K562 (cell line): ENCODE data around the gene CYP26A1. TPM values are rescaled to one million over a fixed set of nuclear protein-coding genes. Genes with fewer than 3 reads are reported as not detected.

Experiments used
- ATAC-seq: fragments of 200-7000 bp; cut with Tn5 transposase; 3 replicates; pipeline ENCODE4 v1.9.1; 2020; ENCODE audit warnings: moderate library complexity
- BruUV-seq: library from RNA; stranded (reverse); fragments of 400-500 nt; replicated peaks from 2 replicates; lab custom pipeline; 2021; lab: Mats Ljungman, UMichigan
- CTCF ChIA-PET: fragments of 300-600 bp; formaldehyde crosslinking; extraction: SDS; loops from one replicate; lab custom pipeline; 2021; ENCODE audit warnings: low intra/inter-chr PET ratio; lab: Yijun Ruan, JAX
- POLR2A ChIA-PET: fragments of 300-600, 350-650 bp; sonication (Branson Sonifier 250); formaldehyde crosslinking; extraction: SDS; loops from one replicate; lab custom pipeline; 2021; ENCODE audit warnings: antibody characterized with exemption, inconsistent platforms; lab: Yijun Ruan, JAX
- DNase-seq, 4 experiments: peaks; one replicate each; pipeline versions ENCODE4 v3.0.0 to v3.0.0-alpha.2; 2011 to 2018; ENCODE audit warnings: low spot score in 3 of 4, mixed read lengths in 3 of 4; ENCODE audit errors: extremely low read depth in 1 of 4
- FAIRE-seq: peaks from 2 replicates; lab custom pipeline; 2011; peaks lifted over from hg19 to GRCh38; lab: Jason Lieb, UNC
- H2AFZ ChIP-seq: 2 replicates; pipeline ENCODE4 v1.6.0; 2011; ENCODE audit warnings: low read depth, low read length, control low read depth, inconsistent platforms
- H3K27ac ChIP-seq: fragments of 200-600 bp; 3 replicates; pipeline ENCODE4 v1.8.0; 2011; ENCODE audit warnings: low read depth, mild to moderate bottlenecking, control low read depth, inconsistent platforms, low read length, moderate library complexity, mixed read lengths; ENCODE audit errors: extremely low read depth
- H3K27me3 ChIP-seq, 2 experiments: fragments of 300-600 bp in 1 of 2; 2 replicates in 1 of 2; 3 replicates in 1 of 2; pipeline versions ENCODE4 v1.6.0 to v1.8.0; 2011; ENCODE audit warnings: inconsistent platforms in 2 of 2, low read length in 2 of 2, mild to moderate bottlenecking in 1 of 2, mixed read lengths in 1 of 2, moderate library complexity in 1 of 2; ENCODE audit not compliant: control insufficient read depth in 2 of 2, insufficient read depth in 2 of 2
- H3K36me3 ChIP-seq: fragments of 300-600 bp; 3 replicates; pipeline ENCODE4 v1.8.0; 2011; ENCODE audit warnings: mild to moderate bottlenecking, low read length, inconsistent platforms; ENCODE audit not compliant: control insufficient read depth, insufficient read depth
- H3K4me1 ChIP-seq, 2 experiments: fragments of 200-600 bp in 1 of 2; replicated peaks in 1 of 2; 2 replicates in 1 of 2; 3 replicates in 1 of 2; pipeline versions ENCODE4 v1.5.1 to v1.8.0; 2011; ENCODE audit warnings: inconsistent platforms in 2 of 2, low read length in 2 of 2, mild to moderate bottlenecking in 1 of 2, mixed read lengths in 1 of 2, moderate library complexity in 1 of 2; ENCODE audit not compliant: control insufficient read depth in 2 of 2, insufficient read depth in 2 of 2
- H3K4me2 ChIP-seq: 2 replicates; pipeline ENCODE4 v1.6.1; 2011; ENCODE audit warnings: low read length, control low read depth, inconsistent platforms, mixed read lengths; ENCODE audit not compliant: insufficient read depth
- H3K4me3 ChIP-seq: fragments of 200-600 bp; sonication (generic), shearing (Covaris generic); 2 replicates; pipeline ENCODE4 v1.5.1; 2016; ENCODE audit warnings: control low read depth, inconsistent platforms
- H3K79me2 ChIP-seq: fragments of 200-600 bp; 3 replicates; pipeline ENCODE4 v1.8.0; 2011; ENCODE audit warnings: low read length, inconsistent platforms; ENCODE audit not compliant: control insufficient read depth, insufficient read depth
- H3K9ac ChIP-seq, 2 experiments: 2 replicates each; pipeline versions ENCODE4 v1.6.0 to v1.6.1; 2011; ENCODE audit warnings: low read depth in 2 of 2, low read length in 2 of 2, control low read depth in 1 of 2, inconsistent platforms in 1 of 2, mild to moderate bottlenecking in 1 of 2, mixed read lengths in 1 of 2; ENCODE audit not compliant: insufficient read depth in 1 of 2
- H3K9me1 ChIP-seq: one replicate; pipeline ENCODE4 v1.6.0; 2011; ENCODE audit warnings: inconsistent platforms, mild to moderate bottlenecking, low read length, moderate library complexity; ENCODE audit not compliant: control insufficient read depth, insufficient read depth
- H3K9me3 ChIP-seq: replicated peaks from 2 replicates; pipeline ENCODE4 v1.5.1; 2011; ENCODE audit warnings: low read depth, low read length, inconsistent platforms; ENCODE audit not compliant: control insufficient read depth, insufficient read depth
- H4K20me1 ChIP-seq: replicated peaks from 2 replicates; pipeline ENCODE4 v1.6.1; 2011; ENCODE audit warnings: low read length, inconsistent platforms, mixed read lengths; ENCODE audit not compliant: control insufficient read depth, insufficient read depth
- E2F6 ChIP-seq, 2 experiments: IDR thresholded peaks; 2 replicates each; pipeline ENCODE4 v1.6.1; 2011; ENCODE audit warnings: borderline replicate concordance in 1 of 2, control low read depth in 1 of 2, low read depth in 1 of 2, low read length in 1 of 2, mild to moderate bottlenecking in 1 of 2, mixed read lengths in 1 of 2, moderate library complexity in 1 of 2; ENCODE audit not compliant: insufficient read depth in 1 of 2, insufficient read length in 1 of 2, poor library complexity in 1 of 2, severe bottlenecking in 1 of 2; ENCODE audit errors: extremely low read depth in 1 of 2
- RAD51 ChIP-seq: fragments of 450-650 bp; IDR thresholded peaks from 2 replicates; pipeline ENCODE4 v1.7.1; 2016; ENCODE audit warnings: low read depth, mild to moderate bottlenecking, borderline replicate concordance
- REST ChIP-seq, 2 experiments: fragments of 450-650 bp; formaldehyde crosslinking in 1 of 2; IDR thresholded peaks; 2 replicates each; pipeline versions ENCODE4 v1.4.0 to v1.6.1; 2014 to 2020; ENCODE audit warnings: mild to moderate bottlenecking in 2 of 2, borderline replicate concordance in 1 of 2, low read depth in 1 of 2
- ZBTB33 ChIP-seq: sonication (generic); formaldehyde crosslinking; IDR thresholded peaks from 2 replicates; pipeline ENCODE4 v1.8.1; 2023; ENCODE audit warnings: mild to moderate bottlenecking, missing genetic modification reagents
- ZEB2 ChIP-seq: fragments of 450-650 bp; IDR thresholded peaks from 2 replicates; pipeline ENCODE4 v1.6.1; 2016
- WGBS: fragments of 100-300 bp; shearing (Covaris generic); methylation state at CpG from one replicate; pipeline ENCODE4 v1.1.6; 2016; ENCODE audit warnings: low coverage, mixed read lengths; ENCODE audit not compliant: insufficient coverage; ENCODE audit errors: missing lambda C conversion rate; 5-methylcytosine and 5-hydroxymethylcytosine counted together
- in situ Hi-C: fragments of 300-500 bp; cut with MboI; formaldehyde crosslinking; loops from 4 replicates; pipeline ENCODE4 v1.15.0; 2018; ENCODE audit warnings: inconsistent platforms, mixed read lengths
- intact Hi-C: fragments of 100-400 bp; cut with micrococcal nuclease; formaldehyde crosslinking; loops from 2 replicates; pipeline ENCODE4 v1.14.2; 2022
- polyA plus RNA-seq, 8 experiments: library from polyadenylated mRNA; depleted of rRNA in 4 of 8; stranded (reverse) in 5 of 8; unstranded in 3 of 8; fragments of >200 nt; fragmentation: Nextera tagmentation in 2 of 8; fragmentation: Illumina TruSeq in 1 of 8; extraction: Ambion mirVana in 2 of 8; extraction: Trizol in 1 of 8; gene quantifications; 2 replicates each; pipeline versions ENCODE4 v1.2.1 to v1.2.3, GENCODE V29; 2011 to 2014; ENCODE audit warnings: inconsistent platforms in 1 of 8, missing spikeins in 1 of 8
- total RNA-seq, 7 experiments: library from RNA; depleted of rRNA in 6 of 7; stranded (reverse); fragments of >200 nt in 6 of 7; fragmentation: Illumina TruSeq in 2 of 7; extraction: Trizol in 2 of 7; gene quantifications; 2 replicates each; pipeline versions ENCODE4 v1.2.1 to v1.2.3, GENCODE V29; 2011 to 2021; ENCODE audit warnings: low replicate concordance in 1 of 7

CYP26A1 gene
- total and polyA plus RNA-seq, 9 of the 15 experiments (the other 6 are each of a cell fraction or from before 2014, with no cell fraction given), result 0.11 to 5.1 (median 1.6) TPM

- H3K4me2 ChIP-seq, result no peak overlapping the region
- H3K36me3 ChIP-seq, result 0 out of 3 replicates have a peak, but pooled peaks cover 3% of the 10 kb centered on the region
- H3K9ac ChIP-seq, result no peak overlapping the region; a peak in 1 of 4 replicates
- H3K9me3 ChIP-seq, result no peaks in the 10 kb centered on the region
- DNase-seq (no peak), ATAC-seq (no peak), FAIRE-seq (no peak)
- H3K9me1 ChIP-seq, result no peaks in the 10 kb centered on the region
- ChIA-PET CTCF (no interaction called here), POLR2A (no interaction called here)
- TF ChIP-seq ZEB2 (no peak), E2F6 (IDR thresholded peaks at IDR 0.05; ENCODE audit: borderline replicate concordance in 1 of 2, extremely low read depth in 1 of 2, insufficient read depth in 1 of 2, insufficient read length in 1 of 2, low read depth in 1 of 2, low read length in 1 of 2, poor library complexity in 1 of 2, severe bottlenecking in 1 of 2) (no peak), REST (IDR thresholded peaks at IDR 0.05; ENCODE audit: borderline replicate concordance) (no peak), REST (CRISPR knock-in tag; IDR thresholded peaks at IDR 0.05; ENCODE audit: low read depth) (no peak), RAD51 (no peak), ZBTB33 (peak; percentile 55)
- H4K20me1 ChIP-seq, result no peaks in the 10 kb centered on the region
- no peak overlapping the region for H3K4me3 ChIP-seq
- BruUV-seq, result no TSS peak
- no peaks in the 10 kb centered on the region for H3K79me2 ChIP-seq
- intact Hi-C loops (no loop called here), in situ Hi-C loops (no loop called here)
- no peak overlapping the region for H2AFZ ChIP-seq
- H3K27ac ChIP-seq, result no peak overlapping the region
- H3K4me1 ChIP-seq, result peaks cover 25 to 50% of the 10 kb centered on the region in 2 experiments; a peak in 4 of 5 replicates
- no peaks in the 10 kb centered on the region for H3K27me3 ChIP-seq
- WGBS, result 94% methylated on average over 28 of the region's 73 CpGs
Measured at GRCh38 chr10:93068411-93069244, 5.1 kb upstream of the CYP26A1 start.
